Thyroid gland (tissue), 4 donors: ENCODE results near the gene SRP68. TPM values are rescaled to one million over a fixed set of nuclear protein-coding genes. Genes with fewer than 3 reads are reported as not detected.

ENCODE experiments used
- DNase-seq, 2 donors: peaks; one replicate each; pipeline ENCODE4 v3.0.0-alpha.2; 2019
- H3K27ac ChIP-seq, 3 donors: fragments of 200-600 bp; sonication (generic); 1 replicate in 2 of 3; 2 replicates in 1 of 3; pipeline ENCODE4 v1.5.1; 2016 to 2019; ENCODE audit warnings: mild to moderate bottlenecking in 1 of 3, moderate library complexity in 1 of 3
- H3K27me3 ChIP-seq: fragments of 200-600 bp; sonication (generic); one replicate; pipeline ENCODE4 v1.5.1; 2019
- H3K36me3 ChIP-seq, 2 donors: fragments of 200-600 bp; sonication (generic); one replicate each; pipeline ENCODE4 v1.5.1; 2016 to 2019
- H3K4me1 ChIP-seq, 2 donors: fragments of 200-600 bp; sonication (generic); one replicate each; pipeline ENCODE4 v1.5.1; 2017 to 2019
- H3K4me3 ChIP-seq, 3 donors: fragments of 200-600 bp; sonication (generic); replicated peaks in 1 of 3; 1 replicate in 2 of 3; 2 replicates in 1 of 3; pipeline ENCODE4 v1.5.1; 2016; ENCODE audit warnings: mild to moderate bottlenecking in 1 of 3
- H3K9me3 ChIP-seq: fragments of 200-600 bp; sonication (generic); one replicate; pipeline ENCODE4 v1.5.1; 2017
- CTCF ChIP-seq, 6 experiments: fragments of 200-600 bp in 3 of 6; fragments of 450-650 bp in 3 of 6; sonication (generic) in 3 of 6; IDR thresholded peaks; one replicate each; pipeline ENCODE4 v1.5.1; 2016 to 2019; ENCODE audit warnings: antibody characterized with exemption in 6 of 6, mild to moderate bottlenecking in 2 of 6, inconsistent platforms in 1 of 6, moderate library complexity in 1 of 6
- POLR2A ChIP-seq, 2 donors: fragments of 450-650 bp; IDR thresholded peaks; one replicate each; pipeline ENCODE4 v1.6.1; 2017; ENCODE audit warnings: antibody characterized with exemption in 2 of 2, mild to moderate bottlenecking in 2 of 2, moderate library complexity in 1 of 2
- WGBS, 2 donors: methylation state at CpG; one replicate each; pipeline ENCODE4 v1.1.5; 2017; 5-methylcytosine and 5-hydroxymethylcytosine counted together
- intact Hi-C: fragments of 100-400 bp; cut with DNase I; formaldehyde crosslinking; loops from one replicate; pipeline ENCODE4 v1.15.1; 2023
- total RNA-seq, 4 donors: library from RNA; depleted of rRNA; stranded (reverse); fragments of >200 nt; gene quantifications; one replicate each; pipeline ENCODE4 v1.2.3, GENCODE V29; 2016

Gene SRP68
- total RNA-seq, 4 donors from 2014 or later = 48.2 to 67.0 (median 54.5) TPM

GRCh38 chr17:76090517-76091129 lies 18.3 kb upstream of the SRP68 start:
- H3K4me1 ChIP-seq = no peaks in the 10 kb centered on the region
- no peak overlapping the region for H3K4me3 ChIP-seq
- H3K9me3 ChIP-seq = no peaks in the 10 kb centered on the region
- no peaks in the 10 kb centered on the region for H3K27me3 ChIP-seq
- H3K36me3 ChIP-seq = peaks cover 72 to 73% of the 10 kb centered on the region in 2 donors
- no peak for TF ChIP-seq POLR2A (IDR thresholded peaks at IDR 0.05)
- TF ChIP-seq CTCF (IDR thresholded peaks at IDR 0.05) = no peak
- 95 to 98% methylated on average over 12 to 16 of the region's 17 CpGs for WGBS, 2 donors
- DNase-seq = no peak
- intact Hi-C loops = no loop called here
- H3K27ac ChIP-seq = no peak overlapping the region

DNA sequence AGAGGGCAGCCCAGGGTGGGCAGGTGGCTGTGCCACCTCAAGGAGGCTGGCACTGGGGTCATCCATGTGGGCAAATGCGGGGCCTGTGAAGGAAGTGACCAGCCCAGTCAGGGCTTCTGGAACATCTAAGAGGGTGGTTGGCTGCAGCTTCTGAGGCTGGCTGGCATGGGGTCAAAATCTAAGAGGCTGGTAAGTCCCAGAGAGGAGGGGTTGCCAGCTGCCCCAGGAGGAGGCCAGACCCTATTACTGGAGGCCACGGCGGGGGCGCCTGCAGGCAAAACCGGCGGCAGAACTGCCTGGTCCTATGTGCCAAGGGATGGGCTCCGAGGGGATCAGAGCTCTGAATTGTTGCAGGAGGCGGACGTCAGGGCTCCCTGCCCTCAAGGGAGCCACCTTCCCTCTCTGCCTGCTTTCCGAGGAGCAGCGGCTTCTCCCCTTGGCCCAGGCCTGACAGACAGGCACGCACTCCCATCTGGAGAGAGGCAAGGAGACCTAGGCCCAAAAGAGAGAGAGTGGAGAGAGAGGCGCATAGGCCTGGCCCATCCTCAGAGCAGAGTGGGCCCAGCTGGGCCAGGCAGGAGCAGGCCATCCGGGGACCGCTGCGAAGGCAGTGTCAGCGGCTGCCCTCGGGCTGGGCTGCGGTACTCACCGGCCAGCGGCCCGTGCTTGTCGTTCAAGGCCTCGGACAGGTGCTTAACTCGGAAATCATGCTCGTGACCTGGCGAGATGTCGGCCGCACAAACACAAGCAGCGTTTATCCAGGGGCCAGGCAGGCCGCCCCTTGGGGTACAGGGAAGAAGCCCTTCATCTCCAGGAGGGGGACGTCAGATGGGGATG lies 17.6 kb upstream of the SRP68 start:
- WGBS, 2 donors = 88 to 90% methylated on average over 13 to 31 of the region's 32 CpGs
- Histone ChIP-seq H3K9me3 (no peaks in the 10 kb centered on the region), H3K27me3 (no peaks in the 10 kb centered on the region), H3K4me1 (no peaks in the 10 kb centered on the region), H3K4me3 (no peak overlapping the region), H3K36me3 (peaks cover 72 to 76% of the 10 kb centered on the region in 2 donors), H3K27ac (no peak overlapping the region)
- intact Hi-C loops = no loop called here
- TF ChIP-seq POLR2A (IDR thresholded peaks at IDR 0.05) (no peak), CTCF (IDR thresholded peaks at IDR 0.05) (no peak)
- DNase-seq = no peak

GRCh38 chr17:76088868-76089576 lies 16.7 kb upstream of the SRP68 start:
- Histone ChIP-seq H3K9me3 (no peaks in the 10 kb centered on the region), H3K4me3 (no peak overlapping the region), H3K4me1 (no peaks in the 10 kb centered on the region), H3K27ac (no peak overlapping the region), H3K36me3 (peaks cover 71 to 75% of the 10 kb centered on the region in 2 donors), H3K27me3 (no peaks in the 10 kb centered on the region)
- TF ChIP-seq CTCF (IDR thresholded peaks at IDR 0.05) (no peak), POLR2A (IDR thresholded peaks at IDR 0.05) (no peak)
- intact Hi-C loops = no loop called here
- DNase-seq = no peak
- 90 to 94% methylated on average over 24 to 25 of the region's 25 CpGs for WGBS, 2 donors

DNA sequence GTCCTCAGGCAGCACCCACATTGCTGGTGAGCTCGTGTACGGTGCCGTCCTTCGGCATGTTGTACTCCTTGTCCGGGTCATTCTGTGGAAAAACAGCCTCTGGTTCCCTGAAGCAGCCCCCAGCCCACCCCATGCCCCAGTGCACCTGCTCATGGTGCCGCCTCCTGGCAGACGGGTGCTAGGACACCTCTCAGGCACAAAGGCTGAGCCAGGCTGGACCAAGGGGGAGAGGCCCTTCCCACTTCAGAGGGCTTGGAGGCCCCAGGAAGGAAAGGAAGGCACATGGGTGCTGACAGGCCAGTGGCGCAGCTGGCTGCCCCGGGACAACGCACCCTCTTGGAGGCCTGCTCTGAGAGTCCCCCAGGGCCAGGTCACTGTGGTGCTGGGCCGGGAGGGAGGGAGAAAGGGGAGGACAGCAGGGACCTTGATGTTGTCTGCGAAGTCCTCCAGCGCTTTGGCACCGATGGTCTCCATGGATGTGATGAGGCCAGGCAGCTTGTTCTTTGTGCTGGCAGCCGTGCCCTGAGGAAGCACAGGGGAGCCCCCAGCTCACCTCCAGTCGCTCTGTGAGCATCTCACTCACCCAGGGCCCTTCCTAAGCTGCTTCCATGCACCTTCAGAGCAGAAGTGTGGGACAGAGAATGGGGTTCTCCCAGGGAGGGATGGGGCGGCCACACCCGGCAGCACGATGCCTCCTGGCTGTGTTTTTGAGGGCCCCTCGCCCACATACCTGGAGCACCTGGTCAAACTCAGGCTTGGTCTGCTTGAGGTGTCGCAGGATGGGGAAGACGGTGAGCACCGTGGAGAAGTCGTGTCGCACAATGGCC lies 15.9 kb upstream of the SRP68 start:
- intact Hi-C loops = no loop called here
- Histone ChIP-seq H3K4me1 (no peaks in the 10 kb centered on the region), H3K9me3 (no peaks in the 10 kb centered on the region), H3K27me3 (no peaks in the 10 kb centered on the region), H3K36me3 (peaks cover 70 to 75% of the 10 kb centered on the region in 2 donors), H3K4me3 (no peak overlapping the region), H3K27ac (no peak overlapping the region)
- DNase-seq = no peak
- TF ChIP-seq POLR2A (IDR thresholded peaks at IDR 0.05) (no peak), CTCF (IDR thresholded peaks at IDR 0.05) (no peak)
- WGBS, 2 donors = 95 to 96% methylated on average over 16 to 20 of the region's 25 CpGs
